ENCODE results near the gene KRT85. TPM values are rescaled to one million over a fixed set of nuclear protein-coding genes. Genes with fewer than 3 reads are reported as not detected.
A peak's percentile ranks its signal among the peaks of the same experiment; 100 is the strongest.
"Not testable (repeated sequence)": the region's sequence is repeated elsewhere in the genome, so short reads cannot be mapped to it uniquely, and the experiment has no call there.

Gene KRT85
- total RNA-seq, 2 experiments from 2014 or later, result not detected

DNA sequence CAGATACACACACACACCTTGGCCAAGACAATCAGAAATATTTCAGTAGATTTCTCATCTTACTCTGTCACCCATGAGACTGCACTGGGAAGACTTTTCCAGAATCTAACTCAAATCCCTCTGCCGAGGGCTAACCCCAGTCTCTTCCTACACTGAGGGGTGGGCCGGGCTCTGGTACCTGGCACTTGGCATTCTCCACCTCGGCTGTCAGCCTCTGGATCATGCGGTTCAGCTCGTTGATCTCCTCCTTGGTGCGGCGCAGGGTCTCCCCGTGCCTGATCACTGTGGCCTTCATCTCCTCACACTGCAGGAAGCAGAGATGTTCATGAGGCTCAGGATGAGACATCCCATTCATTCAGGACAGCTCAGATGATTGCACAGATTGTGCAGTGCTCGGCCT lies 51.0 kb downstream of the KRT85 start:
- no peak overlapping the region for H3K27ac ChIP-seq (ENCODE audit: low read depth, low read length, poor library complexity, severe bottlenecking)
- intact Hi-C loops (cut with micrococcal nuclease; ENCODE audit: unreplicated experiment), result no loop called here
- no peak overlapping the region for H2AFZ ChIP-seq (ENCODE audit: low read length)
- no peak overlapping the region for H3K4me2 ChIP-seq (ENCODE audit: low read length)
- DNase-seq (ENCODE audit: low spot score), result no peak
- no peaks in the 10 kb centered on the region for H3K9me2 ChIP-seq (ENCODE audit: insufficient read depth, low read length)
- H3K4me3 ChIP-seq (ENCODE audit: low read depth, low read length, poor library complexity, severe bottlenecking), result no peak overlapping the region
- no peaks in the 10 kb centered on the region for H4K20me1 ChIP-seq (ENCODE audit: insufficient read depth, low read length)
- H3K79me2 ChIP-seq (ENCODE audit: insufficient read depth, low read depth, low read length), result no peaks in the 10 kb centered on the region
- H3K36me3 ChIP-seq (ENCODE audit: insufficient read depth, low read length), result no peaks in the 10 kb centered on the region
- ChIA-PET CTCF (ENCODE audit: unreplicated experiment) (no interaction called here), POLR2A (no interaction called here)
- no peak for TF ChIP-seq EZH2phosphoT487 (IDR thresholded peaks at IDR 0.05; ENCODE audit: borderline replicate concordance, low read depth, low read length)
- TF ChIP-seq, protein P1, sequence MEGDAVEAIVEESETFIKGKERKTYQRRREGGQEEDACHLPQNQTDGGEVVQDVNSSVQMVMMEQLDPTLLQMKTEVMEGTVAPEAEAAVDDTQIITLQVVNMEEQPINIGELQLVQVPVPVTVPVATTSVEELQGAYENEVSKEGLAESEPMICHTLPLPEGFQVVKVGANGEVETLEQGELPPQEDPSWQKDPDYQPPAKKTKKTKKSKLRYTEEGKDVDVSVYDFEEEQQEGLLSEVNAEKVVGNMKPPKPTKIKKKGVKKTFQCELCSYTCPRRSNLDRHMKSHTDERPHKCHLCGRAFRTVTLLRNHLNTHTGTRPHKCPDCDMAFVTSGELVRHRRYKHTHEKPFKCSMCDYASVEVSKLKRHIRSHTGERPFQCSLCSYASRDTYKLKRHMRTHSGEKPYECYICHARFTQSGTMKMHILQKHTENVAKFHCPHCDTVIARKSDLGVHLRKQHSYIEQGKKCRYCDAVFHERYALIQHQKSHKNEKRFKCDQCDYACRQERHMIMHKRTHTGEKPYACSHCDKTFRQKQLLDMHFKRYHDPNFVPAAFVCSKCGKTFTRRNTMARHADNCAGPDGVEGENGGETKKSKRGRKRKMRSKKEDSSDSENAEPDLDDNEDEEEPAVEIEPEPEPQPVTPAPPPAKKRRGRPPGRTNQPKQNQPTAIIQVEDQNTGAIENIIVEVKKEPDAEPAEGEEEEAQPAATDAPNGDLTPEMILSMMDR (conservative IDR thresholded peaks at IDR 0.05; ENCODE audit: low read length), result no peak
- H3K4me1 ChIP-seq (ENCODE audit: insufficient read depth, low read length, poor library complexity, severe bottlenecking), result no peaks in the 10 kb centered on the region
- H3K9me3 ChIP-seq (ENCODE audit: low read length), result no peaks in the 10 kb centered on the region
- BruUV-seq (replicated peaks), result no TSS peak

DNA sequence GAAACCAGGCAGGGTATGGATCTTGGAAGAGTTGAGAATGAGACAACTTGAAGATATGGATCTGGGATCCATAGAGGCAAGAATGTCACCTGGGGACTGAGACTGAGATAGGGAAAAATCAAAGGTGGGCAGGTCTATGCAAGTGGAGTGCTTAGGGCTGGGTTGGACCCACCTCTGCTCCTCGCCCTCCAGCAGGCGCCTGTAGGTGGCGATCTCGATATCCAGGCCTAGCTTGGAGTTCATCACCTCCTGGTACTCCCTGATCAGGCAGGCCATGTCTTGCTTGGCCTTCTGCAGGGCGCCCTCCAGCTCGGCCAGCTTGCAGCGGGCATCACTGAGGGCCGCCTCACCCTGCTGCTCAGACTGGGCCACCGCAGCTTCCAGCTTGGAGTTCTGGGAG lies 51.6 kb downstream of the KRT85 start:
- intact Hi-C loops (cut with micrococcal nuclease; ENCODE audit: unreplicated experiment); H3K9me3 ChIP-seq (ENCODE audit: low read length); H2AFZ ChIP-seq (ENCODE audit: low read length); H3K36me3 ChIP-seq (ENCODE audit: insufficient read depth, low read length); H3K4me3 ChIP-seq (ENCODE audit: low read depth, low read length, poor library complexity, severe bottlenecking); BruUV-seq (replicated peaks); H3K4me1 ChIP-seq (ENCODE audit: insufficient read depth, low read length, poor library complexity, severe bottlenecking); POLR2A ChIA-PET; CTCF ChIA-PET (ENCODE audit: unreplicated experiment); H3K79me2 ChIP-seq (ENCODE audit: insufficient read depth, low read depth, low read length); H3K4me2 ChIP-seq (ENCODE audit: low read length); H3K27ac ChIP-seq (ENCODE audit: low read depth, low read length, poor library complexity, severe bottlenecking); H4K20me1 ChIP-seq (ENCODE audit: insufficient read depth, low read length); H3K9me2 ChIP-seq (ENCODE audit: insufficient read depth, low read length): not testable (repeated sequence)
- peak; percentile 30 for DNase-seq (ENCODE audit: low spot score)
- TF ChIP-seq, protein P1 (conservative IDR thresholded peaks at IDR 0.05; ENCODE audit: low read length), result peak; percentile 73

DNA sequence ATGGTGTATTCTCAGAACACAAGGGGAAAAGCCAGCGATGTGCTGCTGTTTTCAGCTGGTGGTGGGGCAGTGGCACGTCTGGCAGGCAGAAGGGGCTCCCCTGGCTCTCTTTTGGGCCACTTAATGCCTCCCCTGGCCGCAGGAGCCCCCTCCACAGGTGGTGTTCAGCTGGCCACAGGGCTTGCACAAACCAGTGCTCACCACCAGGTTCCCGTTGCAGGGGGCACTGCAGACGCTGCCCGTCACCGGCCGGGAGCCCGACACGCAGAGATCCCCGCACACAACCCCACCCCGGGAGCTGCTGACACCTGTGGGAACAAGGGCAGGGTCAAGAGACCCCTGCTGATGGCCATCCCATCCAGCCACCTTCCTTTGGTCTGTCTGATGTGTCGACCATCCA lies 52.8 kb downstream of the KRT85 start:
- Histone ChIP-seq H3K27ac (ENCODE audit: low read depth, low read length, poor library complexity, severe bottlenecking) (no peak overlapping the region), H3K9me2 (ENCODE audit: insufficient read depth, low read length) (no peaks in the 10 kb centered on the region), H3K36me3 (ENCODE audit: insufficient read depth, low read length) (no peaks in the 10 kb centered on the region), H3K4me3 (ENCODE audit: low read depth, low read length, poor library complexity, severe bottlenecking) (no peak overlapping the region), H3K4me2 (ENCODE audit: low read length) (no peak overlapping the region), H3K79me2 (ENCODE audit: insufficient read depth, low read depth, low read length) (no peaks in the 10 kb centered on the region), H3K4me1 (ENCODE audit: insufficient read depth, low read length, poor library complexity, severe bottlenecking) (no peaks in the 10 kb centered on the region), H3K9me3 (ENCODE audit: low read length) (no peaks in the 10 kb centered on the region), H4K20me1 (ENCODE audit: insufficient read depth, low read length) (no peaks in the 10 kb centered on the region; the same call in 1 of the 2 replicates), H2AFZ (ENCODE audit: low read length) (no peak overlapping the region)
- BruUV-seq (replicated peaks), result no TSS peak
- ChIA-PET CTCF (ENCODE audit: unreplicated experiment) (no interaction called here), POLR2A (no interaction called here)
- DNase-seq (ENCODE audit: low spot score), result no peak
- intact Hi-C loops (cut with micrococcal nuclease; ENCODE audit: unreplicated experiment), result no loop called here
- TF ChIP-seq EZH2phosphoT487 (IDR thresholded peaks at IDR 0.05; ENCODE audit: borderline replicate concordance, low read depth, low read length), result no peak
- TF ChIP-seq, protein P1 (conservative IDR thresholded peaks at IDR 0.05; ENCODE audit: low read length), result no peak
